Measurements from ENCODE around the gene APOLD1.

GRCh38 chr12:12813120-12814101 is 28.0 kb downstream of the APOLD1 start, which contains the start of gene DDX47:
- TF ChIP-seq CTCF (IDR thresholded peaks at IDR 0.05) = peak; percentile 94 to 97 (median 96)
- TF ChIP-seq POLR2A (IDR thresholded peaks at IDR 0.05) = peak; percentile 29
